DOHH2 (cell line): ENCODE data around the gene SLC66A2.

Experiments
- CTCF ChIP-seq: fragments of 200-600 bp; sonication (generic); IDR thresholded peaks from one replicate; pipeline ENCODE4 v1.5.1; 2014; ENCODE audit warnings: antibody characterized with exemption, mild to moderate bottlenecking, low read depth, low read length; ENCODE audit not compliant: poor library complexity, severe bottlenecking
- EZH2phosphoT487 ChIP-seq: fragments of 200-600 bp; sonication (generic); IDR thresholded peaks from 2 replicates; pipeline ENCODE4 v1.6.1; 2017; ENCODE audit warnings: borderline replicate concordance, mild to moderate bottlenecking, antibody characterized with exemption, low read length, moderate library complexity, mixed read lengths

DNA sequence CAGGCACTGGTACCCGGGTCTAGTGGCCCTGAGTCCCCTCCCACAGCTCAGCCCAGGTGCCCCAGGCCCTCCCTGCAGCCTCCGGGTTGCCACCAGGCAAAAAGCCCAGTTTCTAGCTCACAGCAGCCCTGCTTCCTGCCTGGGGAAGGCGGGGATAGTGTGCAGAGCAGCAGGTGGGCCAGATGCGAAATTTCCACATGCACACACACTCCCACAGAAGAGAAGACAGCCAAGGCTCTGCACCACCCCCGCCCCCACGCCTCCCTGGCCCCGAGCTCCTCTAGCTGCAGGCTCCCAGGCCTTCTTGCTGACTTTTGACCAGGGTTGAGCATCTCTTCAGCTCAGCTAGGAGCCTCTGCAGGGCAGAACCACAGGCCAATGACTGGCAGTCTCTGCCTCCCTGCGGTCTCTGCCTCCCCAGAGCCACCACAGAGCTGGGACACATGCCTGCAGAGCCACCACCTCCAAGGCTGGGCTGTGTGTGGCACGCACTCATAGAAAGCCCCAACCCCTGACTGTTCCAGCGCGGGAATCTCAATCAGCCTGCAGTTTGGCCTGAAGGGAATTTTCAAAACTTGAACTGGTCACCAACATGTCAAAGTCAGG is 7.2 kb downstream of the SLC66A2 start:
- TF ChIP-seq CTCF (no peak), EZH2phosphoT487 (no peak)
